Inflammatory macrophage (primary cell): ENCODE measurements around the gene ARIH2.
"Not testable (repeated sequence)": the region's sequence is repeated elsewhere in the genome, so short reads cannot be mapped to it uniquely, and the experiment has no call there.

Source experiments
- DNase-seq, 2 donors: peaks; one replicate each; pipeline ENCODE4 v3.0.0-alpha.2; 2020 to 2022
- total RNA-seq, 18 experiments: gene quantifications; one replicate each; lab custom pipeline; 2026; ENCODE audit warnings: mixed read lengths in 6 of 18, inconsistent platforms in 2 of 18; lab: John Stamatoyannopoulos, UW

ARIH2 gene
- 51.4 to 108 (median 76.6) reads per million in 18 experiments for total RNA-seq

DNA sequence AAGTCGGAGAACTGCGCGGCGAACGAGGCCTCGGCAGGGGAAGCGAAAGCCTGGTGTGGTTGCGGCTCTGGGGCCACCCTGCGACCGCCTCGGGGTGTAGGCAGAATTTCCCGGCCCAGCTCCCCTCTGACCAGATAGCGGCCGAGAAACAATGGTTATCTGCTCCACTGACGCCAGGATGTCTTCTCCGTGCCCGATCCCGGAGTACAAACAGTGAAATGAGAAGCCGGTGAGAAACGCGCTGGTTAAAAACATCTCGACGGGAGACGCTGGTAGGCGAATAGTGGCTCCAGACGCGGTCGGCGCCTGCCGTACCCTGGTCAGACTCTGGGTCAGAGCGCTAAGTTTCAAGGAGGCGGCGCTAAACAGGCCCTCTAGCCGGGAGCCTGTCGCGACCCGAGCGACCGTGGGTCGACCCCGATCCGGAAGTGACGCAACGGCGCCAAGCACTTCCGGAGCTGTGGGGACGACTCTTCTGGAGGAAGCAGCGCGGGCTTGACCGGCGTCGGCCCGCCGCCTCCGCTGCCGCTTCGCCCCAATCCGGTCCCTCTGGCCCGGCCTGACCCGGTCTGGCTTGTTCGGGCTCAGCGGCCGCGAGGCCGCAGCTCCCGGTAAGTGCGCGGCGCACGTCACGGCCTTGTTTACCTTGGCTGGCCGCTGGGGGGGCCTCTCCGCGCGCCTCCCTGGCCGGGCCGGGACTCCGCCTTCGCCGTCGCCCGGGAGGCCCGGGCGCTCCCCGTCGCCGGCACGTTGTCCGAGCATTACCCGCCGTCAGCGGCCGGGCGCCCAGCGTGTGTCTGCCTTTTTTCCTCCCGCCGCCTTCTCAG, at the start of gene ARIH2:
Gene ARIH2 (plus strand): TSS at position 455 of the 827 bp plus-strand sequence. CDS start 8,717 bp downstream, outside the sequence.
- peak; percentile 96 to 98 for DNase-seq

DNA sequence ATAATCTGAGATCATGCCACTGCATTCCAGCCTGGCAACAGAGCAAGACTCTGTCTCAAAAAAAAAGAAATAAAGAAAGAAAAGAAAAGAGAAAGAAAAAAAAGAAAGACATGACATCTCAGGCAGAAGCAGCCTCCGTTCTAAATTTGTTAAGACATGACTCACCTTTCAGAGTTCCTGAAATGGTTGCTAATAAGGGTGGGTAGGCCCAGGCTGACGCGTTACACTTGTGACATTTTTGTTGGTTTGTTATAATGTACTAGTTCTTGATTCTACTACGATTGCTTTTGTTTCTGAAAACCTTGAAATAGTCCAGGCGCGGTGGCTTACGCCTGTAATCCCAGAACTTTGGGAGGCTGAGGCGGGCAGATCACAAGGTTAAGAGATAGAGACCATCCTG, 41.0 kb upstream of the ARIH2 start:
- peak; percentile 68 to 79 for DNase-seq

DNA sequence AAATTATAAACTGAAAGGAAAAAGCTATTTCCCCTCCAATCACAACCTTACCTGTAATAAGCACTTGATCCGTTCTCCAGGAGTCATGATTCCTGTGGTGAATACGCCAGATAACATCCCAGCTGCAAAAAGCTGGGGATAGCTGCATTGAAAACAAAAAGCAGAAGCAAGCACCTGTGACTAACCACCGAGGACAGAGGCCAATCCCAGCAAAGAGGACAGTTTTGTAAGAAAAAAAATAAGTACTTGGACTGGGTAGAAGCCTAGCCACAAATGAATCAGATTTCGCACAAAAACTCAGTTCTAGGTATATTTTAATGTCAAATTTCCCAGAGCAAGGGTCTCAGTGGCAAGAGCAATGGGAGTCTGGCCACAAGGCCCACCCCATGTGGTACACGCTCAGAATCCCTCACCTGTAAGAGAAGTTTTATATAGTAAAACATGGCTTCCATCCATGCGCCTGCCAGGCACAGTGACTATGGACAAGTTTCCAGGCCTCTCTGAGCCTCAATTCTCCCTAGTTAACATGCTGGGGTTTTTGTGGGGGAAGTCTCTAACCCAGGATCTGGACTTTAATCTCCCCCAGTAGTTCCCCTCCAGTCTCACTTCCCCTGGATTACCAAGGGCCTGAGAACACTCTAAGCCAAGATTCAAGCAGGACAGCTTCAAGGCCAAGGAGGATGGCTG, 39.2 kb upstream of the ARIH2 start:
- peak in 1 of 2 donors; percentile 16 for DNase-seq

DNA sequence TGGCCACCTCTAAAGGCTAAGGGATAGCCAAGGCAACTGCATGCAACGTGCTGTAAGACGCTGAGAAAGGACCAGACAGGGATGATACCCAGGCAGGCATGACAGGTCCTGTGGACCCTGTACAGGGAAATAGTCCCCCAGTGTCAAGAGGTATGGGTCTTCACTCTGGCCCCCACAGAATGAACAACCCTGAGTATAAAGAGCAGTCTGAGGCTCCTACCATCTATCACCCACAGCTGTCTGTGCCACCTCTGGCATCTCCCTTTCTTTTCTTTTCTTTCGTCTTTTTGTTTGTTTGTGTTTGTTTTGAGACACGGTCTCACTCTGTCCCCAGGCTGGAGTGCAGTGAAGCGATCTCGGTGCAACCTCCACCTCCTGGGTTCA, 38.7 kb upstream of the ARIH2 start:
- DNase-seq = no peak

DNA sequence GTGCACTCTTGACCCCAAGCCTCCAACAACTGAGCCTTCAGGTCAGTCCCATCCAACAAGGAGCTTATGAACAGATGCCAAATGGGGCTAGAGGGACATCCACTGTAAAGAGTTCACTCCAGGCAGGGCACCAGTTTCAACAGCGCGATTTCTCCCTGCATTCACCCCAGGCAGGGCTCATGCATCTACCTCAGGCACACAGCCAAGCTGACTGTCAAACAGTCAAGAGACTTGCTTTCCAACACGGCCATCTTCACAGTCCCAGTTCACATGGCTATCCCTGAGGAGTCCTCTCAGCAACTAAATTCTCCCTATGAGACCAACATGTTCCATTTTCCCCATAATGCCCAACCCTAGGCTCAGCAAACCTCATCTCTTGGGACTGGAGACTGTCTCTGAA, 37.6 kb upstream of the ARIH2 start:
- no peak for DNase-seq

DNA sequence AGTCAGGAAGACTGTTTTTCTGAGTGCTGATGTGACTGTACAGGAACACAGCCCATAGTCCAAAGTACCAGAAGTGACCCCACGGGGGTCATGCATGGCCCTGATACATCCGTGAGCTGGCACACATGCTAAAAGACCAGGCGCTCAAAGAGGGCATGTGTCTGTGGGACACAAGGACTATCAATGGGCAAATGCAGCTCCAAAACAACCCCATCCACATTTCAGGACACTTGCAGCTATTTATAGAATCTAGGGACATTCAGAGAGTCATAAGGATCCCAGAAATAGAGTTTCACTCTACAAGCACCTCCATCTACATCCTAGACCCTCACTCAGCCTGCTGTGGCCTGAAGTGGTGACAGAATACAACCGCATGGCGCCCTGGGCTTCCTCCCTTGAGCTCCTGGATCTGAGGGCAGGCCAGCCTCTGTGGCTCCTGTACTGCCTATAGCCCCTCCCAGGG, 37.0 kb upstream of the ARIH2 start:
- no peak for DNase-seq

DNA sequence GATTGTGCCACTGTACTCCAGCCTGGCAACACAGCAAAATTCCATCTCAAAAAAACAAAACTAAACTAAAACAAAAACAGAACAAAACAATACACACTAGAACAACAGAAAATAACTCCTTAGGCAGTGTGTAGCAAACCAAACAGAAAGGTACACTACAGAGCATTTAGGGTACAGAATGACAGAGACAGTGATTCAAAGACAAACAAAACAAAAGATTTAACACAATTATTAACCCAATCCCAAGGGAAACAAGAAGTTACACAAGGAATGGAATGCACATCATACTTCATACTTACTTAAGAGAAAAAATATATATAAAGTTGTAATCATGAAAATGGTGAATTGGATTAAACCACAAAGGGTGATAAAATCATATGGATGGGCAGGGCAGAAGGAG, 32.9 kb upstream of the ARIH2 start:
- DNase-seq = no peak

DNA sequence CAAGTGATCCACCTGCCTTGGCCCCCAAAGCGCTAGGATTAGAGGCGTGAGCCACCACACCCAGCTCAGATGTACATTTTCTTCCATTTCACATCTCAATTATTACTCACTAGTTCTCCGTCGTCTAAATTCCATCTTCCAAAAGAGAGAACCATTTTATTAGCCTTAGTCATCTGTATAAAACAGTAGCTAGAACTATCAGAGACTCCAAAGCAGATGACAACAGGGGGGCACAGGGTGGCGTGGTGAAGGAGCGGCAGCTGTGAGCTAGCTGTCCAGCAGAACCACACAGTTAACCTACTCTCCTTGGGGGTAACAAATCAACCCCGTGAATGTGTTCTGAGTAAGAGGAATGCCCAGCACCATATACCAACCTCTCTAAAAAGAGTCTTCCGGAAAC, 27.0 kb upstream of the ARIH2 start:
- DNase-seq = no peak

DNA sequence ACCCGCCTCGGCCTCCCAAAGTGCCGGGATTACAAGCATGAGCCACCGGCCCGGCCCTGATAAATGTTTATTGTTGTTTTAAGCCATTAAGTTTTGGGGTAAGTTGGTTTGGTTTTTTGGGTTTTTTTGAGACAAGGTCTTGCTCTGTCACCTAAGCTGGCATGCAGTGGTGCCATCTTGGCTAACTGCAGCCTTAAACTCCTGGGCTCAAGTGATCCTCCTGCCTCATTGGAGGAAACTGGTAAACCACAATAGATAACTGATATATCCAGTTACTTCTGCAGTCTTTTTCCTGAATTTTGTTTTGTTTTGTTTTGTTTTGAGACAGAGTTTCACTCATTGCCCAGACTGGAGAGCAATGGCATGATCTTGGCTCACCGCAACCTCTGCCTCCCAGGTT, 24.1 kb upstream of the ARIH2 start:
- DNase-seq = no peak

DNA sequence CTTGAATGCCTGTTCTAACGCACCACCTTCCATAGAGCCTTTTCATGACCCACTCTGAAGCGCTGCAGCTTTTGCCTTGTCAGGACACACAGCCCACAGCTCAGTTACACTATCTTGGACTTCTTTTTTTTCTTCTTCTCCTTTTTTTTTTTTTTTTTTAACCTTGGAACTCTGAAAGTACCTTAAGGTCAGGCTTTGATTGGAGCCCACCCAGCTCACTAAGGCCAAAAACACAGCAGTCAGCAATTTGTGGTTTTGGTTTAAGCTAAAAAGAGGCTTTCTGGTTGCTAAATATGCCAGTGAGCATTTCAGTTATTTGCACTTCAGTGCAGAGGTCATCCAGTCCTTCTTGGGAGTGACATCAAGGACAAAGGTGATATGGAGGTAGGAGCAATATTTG, 21.7 kb upstream of the ARIH2 start:
- DNase-seq = peak; percentile 54 to 66

DNA sequence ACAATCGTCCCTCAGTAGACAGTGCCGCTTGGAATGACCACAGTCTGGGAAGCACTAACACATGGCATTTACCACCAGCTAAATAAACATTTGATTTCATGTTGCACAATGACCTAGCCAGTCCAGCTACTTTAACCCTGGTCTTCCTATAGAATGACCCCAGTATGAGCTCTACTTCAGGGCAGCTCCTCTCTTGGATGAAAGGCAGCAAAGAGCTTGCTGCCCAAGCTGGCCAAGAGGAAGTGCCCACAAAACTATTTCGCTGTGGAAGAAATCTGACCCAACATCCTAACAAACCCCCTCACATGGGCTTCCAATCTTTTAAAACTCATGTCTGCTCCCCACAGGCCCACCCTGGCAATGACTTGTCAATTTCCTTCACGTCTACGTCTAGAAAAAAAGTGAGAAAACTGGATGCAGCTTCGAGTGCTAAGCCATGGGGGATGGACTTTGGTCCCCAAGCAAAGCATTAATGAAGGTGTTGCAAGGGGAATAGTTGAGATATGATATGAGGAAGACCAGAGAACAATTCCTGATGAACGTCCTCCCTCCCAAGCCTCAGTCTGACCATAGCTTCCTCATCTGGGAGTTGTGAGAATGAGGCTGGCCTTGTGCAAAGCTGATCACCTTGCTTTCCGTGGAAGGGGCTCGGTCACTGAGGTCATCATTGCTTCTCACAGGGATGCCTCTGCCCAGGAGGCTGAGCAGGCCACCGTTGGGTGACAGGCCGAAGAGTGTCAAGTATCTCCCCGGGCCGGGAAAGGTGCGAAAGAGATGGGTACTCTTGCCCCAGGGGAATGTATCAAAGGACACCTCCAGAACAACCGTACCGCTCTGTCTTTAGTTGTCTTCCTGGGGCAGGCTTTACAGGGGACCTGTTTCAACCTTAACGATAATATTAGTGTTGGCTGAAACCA, 20.9 kb upstream of the ARIH2 start:
- peak; percentile 21 to 32 for DNase-seq

DNA sequence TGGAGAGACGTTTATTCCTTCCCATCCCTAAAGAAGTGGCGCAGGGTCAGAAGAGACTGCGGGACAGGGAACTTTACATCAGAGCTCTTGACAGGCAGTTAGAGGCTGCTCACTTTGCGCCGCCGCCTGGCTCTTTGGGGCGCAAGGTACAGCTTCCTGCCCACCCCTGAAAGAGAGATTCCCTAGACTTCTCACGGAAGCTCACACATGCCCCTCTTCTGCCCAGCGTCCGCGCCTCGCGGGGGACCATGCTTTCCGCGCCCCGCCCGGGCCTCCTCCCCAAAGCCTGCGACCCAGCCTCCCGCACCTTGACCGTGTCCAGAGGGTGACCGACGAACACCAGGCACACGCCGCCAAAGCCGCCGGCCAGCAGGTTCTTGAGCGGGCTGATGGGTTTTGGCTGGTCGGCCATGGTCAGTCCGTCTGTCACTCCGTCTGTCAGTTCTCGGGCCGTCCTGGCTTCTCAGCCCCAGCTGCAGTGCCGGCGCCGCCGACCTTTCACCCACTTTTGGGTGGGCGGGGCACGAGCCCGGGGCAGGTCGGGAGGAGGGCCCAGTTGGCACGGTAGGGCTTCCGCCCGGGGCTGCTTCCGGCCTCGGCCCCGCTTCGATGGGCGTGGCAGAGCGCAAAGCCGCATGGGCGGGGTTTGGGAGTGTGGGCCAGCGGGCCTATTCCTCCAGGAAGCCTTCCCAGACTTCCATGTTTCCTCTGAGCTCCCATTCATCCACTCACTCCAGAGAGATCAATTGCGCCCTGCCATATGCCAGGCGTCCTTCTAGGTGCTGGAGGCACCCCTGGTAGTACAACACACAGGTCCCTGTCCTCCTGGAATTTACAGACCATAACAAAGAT, 20.0 kb upstream of the ARIH2 start, which contains the start of gene SLC25A20:
Gene SLC25A20 (minus strand): TSS at position 500 of the 852 bp plus-strand sequence. CDS start 88 bp downstream, at position 412.
- peak; percentile 87 to 94 for DNase-seq

DNA sequence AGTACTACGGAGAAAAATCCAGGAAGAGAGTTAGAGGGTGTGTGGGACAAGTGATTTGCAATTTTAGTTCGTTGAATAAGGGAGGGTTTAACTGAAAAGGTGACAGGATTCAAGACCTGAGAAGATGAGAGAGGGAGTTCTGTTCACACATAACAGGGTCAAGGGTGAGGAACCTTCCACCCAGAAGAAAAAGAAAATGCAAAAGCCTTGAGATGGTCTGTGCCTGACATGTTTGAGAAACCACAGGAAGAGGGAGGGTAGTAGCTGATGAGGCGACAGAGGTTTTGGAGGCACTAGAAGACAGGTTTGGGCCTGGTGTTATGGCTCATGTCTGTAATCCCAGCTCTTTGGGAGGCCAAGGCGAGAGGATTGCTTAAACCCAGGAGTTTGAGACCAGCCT, 19.4 kb upstream of the ARIH2 start:
- no peak for DNase-seq

DNA sequence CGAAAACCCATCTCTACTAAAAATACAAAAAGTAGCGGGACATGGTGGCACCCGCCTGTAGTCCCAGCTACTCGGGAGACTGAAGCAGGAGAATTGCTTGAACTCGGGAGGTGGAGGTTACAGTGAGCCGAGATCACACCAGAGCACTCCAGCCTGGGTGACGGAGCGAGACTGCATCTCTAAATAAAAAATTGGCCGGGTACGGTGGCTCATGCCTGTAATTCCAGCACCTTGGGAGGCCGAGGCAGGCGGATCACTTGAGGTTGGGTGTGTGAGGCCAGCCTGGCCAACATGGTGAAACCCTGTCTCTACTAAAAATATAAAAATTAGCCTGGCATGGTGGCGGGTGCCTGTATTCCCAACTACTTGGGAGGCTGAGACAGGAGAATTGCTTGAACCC, 11.6 kb upstream of the ARIH2 start:
- not testable (repeated sequence) for DNase-seq

DNA sequence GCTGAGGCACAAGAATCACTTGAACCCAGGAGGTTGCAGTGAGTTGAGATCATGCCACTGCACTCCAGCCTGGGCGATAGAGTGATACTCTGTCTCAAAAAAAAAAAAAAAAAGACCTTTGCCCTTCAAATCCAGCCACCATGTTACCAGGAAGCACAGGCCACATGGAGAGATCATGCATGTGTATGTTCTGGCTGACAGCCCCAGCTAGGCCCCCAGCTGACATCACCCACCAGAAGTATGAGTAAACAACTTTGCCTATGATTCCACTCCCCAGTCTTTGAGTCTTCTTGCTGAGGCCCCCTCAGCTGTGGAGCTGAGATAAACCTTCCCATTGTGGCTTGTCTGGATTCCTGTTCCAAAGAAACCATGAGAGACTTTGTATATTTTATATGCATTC, 3.3 kb upstream of the ARIH2 start:
- no peak for DNase-seq

DNA sequence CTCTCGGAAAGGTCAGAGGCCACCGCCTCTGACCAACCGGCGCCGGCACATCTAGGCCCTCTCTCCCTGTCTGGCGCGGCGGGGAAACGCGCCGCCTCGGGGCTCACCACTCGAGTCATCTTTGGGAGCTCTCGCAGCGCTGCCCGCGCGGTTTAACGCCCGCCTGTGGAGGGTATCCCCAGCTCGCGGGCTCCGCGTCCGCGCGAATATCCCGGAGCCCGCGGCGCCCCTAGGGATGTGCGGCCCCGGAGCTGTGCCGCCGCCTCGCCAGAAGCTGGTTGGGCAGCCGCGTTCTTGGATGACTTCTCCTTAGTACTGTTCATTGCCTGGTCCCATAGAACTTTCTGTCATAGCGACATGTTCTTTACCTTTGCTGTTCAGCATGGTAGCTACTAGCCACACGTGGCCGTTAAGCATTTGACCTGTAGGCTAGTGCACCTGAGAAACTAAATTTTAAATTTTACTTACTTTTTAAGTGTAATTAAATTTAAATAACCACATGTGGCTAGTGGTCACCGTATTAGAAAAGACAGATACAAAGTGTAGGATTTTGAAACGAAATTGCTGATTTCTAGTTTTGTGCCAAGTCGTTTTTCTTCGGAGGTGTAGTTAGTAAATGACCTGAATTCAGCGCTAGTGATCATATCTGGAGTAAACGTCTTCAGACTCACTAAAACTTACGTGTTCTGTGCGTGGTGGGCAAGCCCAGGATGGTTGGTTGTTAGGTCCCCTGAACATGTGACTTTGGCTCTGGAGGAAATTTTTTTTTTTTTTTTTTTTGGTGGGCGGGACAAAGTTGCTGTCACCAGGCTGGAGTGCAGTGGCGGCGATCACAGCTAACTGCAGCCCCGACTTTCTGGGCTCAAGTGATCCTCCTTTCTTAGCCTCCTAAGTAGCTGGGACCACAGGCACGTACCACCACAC, 835 bp downstream of the ARIH2 start:
- DNase-seq = peak; percentile 76 to 82

DNA sequence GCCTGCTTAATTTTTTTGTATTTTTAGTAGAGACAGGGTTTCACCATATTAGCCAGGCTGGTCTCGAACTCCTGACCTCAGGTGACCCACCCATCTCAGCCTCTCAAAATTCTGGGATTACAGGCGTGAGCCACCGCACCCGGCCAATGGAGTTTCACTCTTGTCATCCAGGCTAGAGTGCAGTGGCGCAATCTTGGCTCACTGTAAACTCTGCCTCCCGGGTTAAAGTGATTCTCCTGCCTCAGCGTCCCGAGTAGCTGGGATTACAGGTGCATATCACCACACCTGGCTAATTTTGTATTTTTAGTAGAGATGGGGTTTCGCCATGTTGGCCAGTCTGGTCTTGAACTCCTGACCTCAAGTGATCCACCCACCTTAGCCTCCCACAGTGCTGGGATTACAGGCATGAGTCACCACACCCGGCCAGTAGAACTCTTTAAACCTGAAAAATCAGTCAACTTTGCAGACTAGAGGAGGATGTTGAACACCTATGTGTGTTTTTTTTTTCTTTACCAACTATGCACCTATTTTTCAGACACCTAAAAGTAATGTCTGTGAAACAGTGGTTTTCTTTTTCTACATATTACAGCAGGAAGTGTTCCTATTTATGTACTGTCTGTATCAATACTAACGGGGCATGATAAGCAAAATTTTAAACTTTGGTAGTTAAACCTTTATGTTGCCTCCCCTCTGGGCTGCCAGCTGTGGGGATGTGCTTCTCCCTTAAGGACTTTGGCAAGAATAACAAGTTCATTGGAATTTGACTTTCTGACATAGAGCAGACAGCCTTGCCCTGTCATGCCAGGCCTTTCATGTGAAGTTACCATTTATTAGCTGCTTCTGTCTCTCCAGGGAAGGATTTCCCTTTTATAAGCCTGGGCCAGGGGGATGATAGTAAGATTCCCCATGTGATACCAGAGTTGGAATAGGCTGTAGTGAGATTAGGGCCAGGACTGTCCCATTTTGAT, 8.1 kb downstream of the ARIH2 start:
- no peak for DNase-seq

DNA sequence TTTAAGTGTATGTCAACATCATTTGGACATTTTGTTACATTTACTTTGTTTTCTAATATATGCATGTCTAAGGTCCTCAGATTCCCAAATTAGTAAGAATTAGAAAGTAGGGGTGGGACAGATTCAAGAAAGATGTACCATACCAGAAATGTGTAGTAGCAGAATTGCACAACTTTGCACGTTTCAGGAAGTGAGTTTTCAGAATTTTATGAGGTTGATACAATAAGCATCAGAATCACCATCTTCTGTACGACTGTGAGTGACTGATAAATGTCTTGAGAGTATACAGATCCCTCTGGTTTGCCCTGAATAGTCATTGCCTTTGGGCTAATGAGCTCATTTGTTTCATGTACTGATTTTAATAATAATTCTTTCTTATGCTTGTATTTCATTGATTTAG, 9.3 kb downstream of the ARIH2 start:
- peak; percentile 13 to 53 for DNase-seq

DNA sequence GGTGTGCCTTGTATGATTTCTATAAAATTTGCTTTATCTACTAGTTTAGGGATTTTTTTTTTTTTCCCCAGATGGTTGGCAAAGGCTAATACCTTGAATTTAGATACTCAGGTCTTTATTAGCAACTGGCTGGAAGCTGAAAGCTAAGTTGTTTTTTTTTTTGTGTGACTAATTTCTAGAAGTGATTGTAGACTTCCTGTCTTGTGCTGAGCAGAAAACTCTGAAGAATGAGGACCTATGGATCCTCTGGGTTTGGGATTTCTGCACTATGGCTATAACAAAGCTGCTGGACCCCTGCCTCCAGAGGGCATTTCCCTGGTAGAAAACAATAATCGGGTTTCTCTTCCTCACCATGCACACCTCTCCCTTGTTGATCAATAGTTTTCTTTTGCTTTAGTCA, 10.0 kb downstream of the ARIH2 start:
- DNase-seq = no peak
